ENCODE measurements around the gene JTB.
A peak's percentile ranks its signal among the peaks of the same experiment; 100 is the strongest.
"Not testable (repeated sequence)": the region's sequence is repeated elsewhere in the genome, so short reads cannot be mapped to it uniquely, and the experiment has no call there.

The JTB gene

DNA sequence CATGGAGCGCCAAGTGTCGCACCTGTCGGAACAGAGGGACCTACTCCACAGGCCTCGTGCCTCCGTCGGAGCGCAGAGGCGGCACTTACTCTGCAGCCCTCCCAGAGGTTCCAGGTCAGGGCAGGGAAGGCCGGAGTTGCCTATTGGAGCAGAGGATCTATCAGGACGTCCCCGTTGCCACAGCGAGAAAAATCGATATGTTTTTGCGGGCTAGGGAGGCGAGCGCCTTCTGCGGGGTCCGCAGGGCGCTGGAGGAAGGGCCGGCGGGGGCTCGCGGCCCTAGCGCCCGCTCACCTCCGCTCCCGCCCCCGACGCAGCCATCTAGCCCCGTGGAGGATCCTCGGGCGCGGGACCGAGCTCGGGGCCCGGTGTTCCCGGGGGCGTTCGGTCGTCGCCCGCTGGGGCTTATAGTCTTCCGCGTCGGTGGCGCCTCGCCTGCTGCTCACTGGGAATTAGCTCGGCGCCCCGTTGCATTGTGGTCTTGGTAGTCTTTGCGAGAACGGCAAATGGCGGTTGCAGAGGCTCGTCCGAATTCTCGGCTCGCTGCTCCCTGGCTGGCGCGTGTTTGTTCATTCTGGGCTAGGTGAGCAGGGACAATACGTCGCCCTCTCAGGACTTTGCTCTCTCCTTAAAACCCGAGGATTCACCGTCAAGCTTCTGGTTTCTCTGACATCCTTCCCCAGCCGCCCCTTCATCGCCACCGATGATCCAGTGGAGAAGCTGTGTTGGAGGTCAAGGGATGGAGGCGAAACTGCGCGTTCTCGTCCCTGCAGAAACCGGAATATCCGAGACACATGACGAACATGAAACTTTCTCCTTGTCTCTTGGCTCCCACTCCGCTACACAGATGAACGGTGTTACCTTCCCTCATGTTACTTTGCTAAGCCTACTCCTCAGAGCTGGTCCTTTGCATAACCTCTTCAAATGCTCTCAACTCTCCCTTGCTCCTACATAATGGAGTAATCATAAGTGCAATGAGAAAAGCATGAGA is at the start of gene JTB:
JTB (minus strand) TSS at position 425 of the 991 bp plus-strand sequence; CDS start at position 3, 422 bp downstream.
- H3K4me3 ChIP-seq (ENCODE audit: low read depth, low read length), result peak within 1 kb of the TSS; percentile 98
- DNase-seq (ENCODE audit: low read depth), result peak; percentile 31

DNA sequence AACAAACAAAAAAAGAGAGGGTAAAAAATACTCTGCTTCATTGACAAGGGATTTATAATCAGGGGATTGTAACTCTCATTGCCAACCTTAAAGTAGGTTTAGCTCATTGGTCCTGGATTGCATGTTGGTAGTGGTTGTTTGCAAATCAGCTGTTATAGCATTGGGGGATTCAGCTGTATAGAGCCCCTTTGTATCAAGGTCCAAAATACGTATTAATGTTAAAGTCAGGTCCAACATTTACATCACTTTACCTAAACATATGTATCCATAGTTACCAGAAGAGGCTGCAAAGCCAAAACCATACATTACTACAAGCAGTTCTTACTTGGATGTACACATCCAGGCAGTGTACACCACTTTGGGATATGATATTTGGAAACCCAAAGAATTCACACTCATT is 42.5 kb upstream of the JTB start:
- H3K4me3 ChIP-seq (ENCODE audit: low read depth, low read length), result no peak overlapping the region
- DNase-seq (ENCODE audit: low read depth), result no peak

DNA sequence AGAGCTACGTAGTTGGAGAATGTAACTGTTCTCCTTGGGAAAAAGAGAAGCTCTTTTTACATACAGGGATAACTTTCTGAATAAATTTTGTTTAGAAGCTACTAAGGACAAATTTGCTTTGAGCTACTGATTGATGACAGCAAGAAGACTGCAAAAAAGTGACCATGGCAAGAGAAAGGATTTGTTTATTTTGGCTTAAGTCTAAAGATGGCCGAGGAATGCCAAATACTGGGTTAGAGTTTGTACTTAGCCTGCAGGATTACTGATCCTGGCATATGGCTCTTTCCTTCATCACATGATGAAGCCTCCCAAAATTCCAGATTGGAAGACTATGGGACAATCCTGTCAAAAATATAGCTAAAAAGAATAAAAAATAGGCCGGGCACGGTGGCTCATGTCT is 41.8 kb upstream of the JTB start:
- no peak for DNase-seq (ENCODE audit: low read depth)
- H3K4me3 ChIP-seq (ENCODE audit: low read depth, low read length), result no peak overlapping the region

DNA sequence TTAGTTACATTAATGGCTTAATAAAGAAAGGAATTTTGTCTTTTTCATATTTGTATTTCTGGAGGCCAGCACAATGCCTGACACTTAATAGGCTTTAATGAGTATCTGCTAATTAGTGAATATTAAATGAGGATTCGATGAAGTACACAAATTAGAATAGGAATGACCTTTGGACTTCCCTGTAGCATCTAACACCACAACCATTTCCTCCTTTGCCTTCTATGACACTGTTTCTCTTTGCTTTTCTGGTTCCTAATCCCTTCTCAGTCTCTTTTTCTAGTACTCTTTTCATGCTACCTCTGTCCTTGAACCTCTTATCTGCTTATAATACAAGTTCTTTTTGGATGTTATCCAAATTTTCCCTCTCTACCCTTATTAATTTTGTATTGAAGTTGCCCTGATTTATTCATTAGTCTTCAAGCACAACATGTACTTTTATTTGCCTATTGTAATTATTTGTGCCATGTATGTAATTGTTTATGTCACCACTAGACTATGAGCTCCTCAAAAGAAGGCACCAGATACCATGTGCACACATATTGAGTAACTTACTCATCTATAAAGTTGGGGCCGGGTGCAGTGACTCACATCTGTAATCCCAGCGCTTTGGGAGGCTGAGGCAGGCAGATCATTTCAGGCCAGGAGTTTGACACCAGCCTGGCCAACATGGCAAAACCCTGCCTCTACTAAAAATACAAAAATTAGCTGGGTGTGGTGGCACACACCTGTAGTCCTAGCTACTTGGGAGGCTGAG is 36.9 kb upstream of the JTB start:
- no peak overlapping the region for H3K4me3 ChIP-seq (ENCODE audit: low read depth, low read length)
- DNase-seq (ENCODE audit: low read depth), result peak; percentile 36

DNA sequence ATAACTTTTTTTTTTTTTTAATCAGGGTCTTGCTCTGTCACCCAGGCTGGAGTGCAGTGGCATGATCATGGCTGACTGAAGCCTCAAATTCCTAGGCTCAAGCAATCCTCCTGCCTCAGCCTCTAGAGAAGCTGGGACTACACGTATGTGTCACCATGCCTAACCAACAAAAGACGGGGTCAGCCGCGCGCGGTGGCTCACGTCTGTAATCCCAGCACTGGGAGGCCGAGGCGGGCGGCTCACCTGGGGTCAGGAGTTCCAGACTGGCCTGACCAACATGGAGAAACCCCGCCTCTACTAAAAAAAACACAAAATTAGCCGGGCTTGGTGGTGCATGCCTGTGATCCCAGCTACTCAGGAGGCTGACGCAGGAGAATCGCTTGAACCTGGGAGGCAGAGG is 35.1 kb upstream of the JTB start:
- DNase-seq (ENCODE audit: low read depth); H3K4me3 ChIP-seq (ENCODE audit: low read depth, low read length): not testable (repeated sequence)

DNA sequence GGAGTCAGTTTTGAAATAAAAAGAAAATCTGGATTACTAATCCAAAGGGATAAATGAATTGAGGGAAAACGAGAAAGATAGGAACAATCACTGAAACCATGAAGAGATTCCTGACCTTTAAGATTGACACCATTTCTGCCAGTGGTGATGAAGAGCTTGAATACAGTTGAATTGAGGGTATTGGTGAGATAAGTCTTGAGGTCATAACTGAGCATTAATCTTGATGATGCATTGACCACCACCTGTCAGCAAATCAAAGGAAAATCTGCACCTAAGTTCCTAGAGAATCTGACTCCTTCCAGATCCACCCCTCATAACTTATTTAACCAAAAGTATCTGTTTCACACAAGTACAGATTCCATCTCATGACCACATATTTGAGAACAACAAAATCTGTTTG is 34.7 kb upstream of the JTB start:
- no peak for DNase-seq (ENCODE audit: low read depth)

DNA sequence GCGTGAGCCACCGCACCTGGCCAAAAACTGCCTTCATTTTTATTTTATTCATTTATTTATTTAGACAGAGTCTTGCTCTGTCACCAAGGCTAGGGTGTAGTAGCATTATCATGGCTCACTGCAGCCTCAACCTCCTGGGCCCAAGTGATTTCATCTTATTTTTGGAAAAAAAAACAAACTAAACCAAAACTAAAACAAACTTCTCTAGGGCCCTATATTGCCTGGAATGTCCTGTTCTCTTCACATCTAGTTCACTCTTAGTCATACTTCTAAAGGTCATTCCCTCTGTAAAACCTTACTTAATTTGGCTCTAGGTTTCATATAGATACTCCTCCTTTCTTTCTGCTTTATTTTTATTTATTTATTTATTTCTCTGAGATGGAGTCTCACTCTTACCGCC is 28.7 kb upstream of the JTB start:
- DNase-seq (ENCODE audit: low read depth), result peak; percentile 59
- H3K4me3 ChIP-seq (ENCODE audit: low read depth, low read length), result no peak overlapping the region

More for the DNA sequence above, 34.7 kb upstream of the JTB start:
- H3K4me3 ChIP-seq (ENCODE audit: low read depth, low read length), result no peak overlapping the region

DNA sequence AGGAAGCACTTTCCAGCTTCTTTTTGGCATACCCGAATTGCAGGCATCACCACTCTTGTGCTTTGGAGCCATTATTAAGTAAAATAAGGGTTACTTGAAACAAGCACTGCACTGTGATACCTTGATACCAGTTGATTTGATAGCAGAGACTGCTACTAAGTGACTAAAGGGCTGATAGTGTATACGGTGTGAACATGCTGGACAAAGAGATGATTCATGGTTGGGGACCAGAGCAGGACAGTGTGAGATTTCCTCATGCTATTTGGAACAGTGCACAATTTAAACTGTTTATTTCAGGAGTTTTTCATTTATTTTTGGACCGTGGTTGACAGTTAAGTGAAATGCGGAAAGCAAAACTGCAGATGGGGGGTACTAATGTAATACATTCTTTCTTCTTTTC is 22.9 kb upstream of the JTB start:
- no peak overlapping the region for H3K4me3 ChIP-seq (ENCODE audit: low read depth, low read length)
- no peak for DNase-seq (ENCODE audit: low read depth)

DNA sequence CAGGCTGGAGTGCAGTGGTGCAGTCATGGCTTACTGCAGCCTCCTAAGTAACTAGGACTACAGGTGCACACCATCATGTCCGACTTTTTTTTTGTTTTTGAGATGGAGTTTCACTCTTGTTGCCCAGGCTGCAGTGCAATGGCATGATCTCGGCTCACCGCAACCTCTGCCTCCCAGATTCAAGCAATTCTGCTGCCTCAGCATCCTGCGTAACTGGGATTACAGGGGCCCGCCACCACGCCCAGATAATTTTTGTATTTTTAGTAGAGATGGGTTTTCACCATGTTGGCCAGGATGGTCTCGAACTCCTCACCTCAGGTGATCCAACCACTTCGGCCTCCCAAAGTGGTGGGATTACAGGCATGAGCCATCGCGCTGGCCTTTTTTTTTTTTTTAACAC is 19.4 kb upstream of the JTB start:
- H3K4me3 ChIP-seq (ENCODE audit: low read depth, low read length); DNase-seq (ENCODE audit: low read depth): not testable (repeated sequence)

DNA sequence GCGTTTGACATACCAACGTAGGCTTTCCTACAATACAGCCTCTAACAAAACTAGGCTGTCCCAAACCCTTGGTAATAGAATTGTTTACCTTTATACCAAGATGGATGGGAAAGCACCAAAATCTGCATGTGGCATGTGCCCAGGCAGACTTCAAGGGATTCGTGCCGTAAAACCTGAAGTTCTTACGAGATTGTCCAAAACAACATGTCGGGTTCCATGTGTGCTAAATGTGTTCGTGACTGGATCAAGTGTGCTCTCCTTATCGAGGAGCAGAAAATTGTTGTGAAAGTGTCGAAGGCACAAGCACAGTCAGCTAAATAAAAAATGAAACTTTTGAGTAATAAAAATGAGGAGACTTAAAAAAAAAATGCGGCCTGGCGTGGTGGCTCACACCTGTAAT is 18.2 kb upstream of the JTB start:
- no peak for DNase-seq (ENCODE audit: low read depth)
- no peak overlapping the region for H3K4me3 ChIP-seq (ENCODE audit: low read depth, low read length)

DNA sequence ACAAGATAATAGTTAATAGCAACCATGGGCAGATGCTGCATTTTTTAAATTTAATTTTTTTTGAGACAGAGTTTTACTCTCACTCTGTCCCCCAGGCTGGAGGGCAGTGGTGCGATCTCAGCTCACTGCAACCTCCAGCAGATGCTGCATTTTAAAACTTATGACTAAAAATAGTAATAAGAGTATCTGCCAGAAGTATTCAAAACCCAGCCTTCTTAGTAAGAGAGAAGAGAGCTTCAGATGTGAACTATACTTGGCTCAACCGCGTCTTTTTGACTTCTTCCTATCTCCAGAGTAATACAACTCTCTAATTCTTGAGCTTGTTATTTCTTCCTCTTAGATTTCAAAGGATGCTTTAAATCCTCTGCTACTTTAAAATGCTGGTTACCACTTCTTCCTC is 17.7 kb upstream of the JTB start:
- DNase-seq (ENCODE audit: low read depth), result no peak
- no peak overlapping the region for H3K4me3 ChIP-seq (ENCODE audit: low read depth, low read length)

DNA sequence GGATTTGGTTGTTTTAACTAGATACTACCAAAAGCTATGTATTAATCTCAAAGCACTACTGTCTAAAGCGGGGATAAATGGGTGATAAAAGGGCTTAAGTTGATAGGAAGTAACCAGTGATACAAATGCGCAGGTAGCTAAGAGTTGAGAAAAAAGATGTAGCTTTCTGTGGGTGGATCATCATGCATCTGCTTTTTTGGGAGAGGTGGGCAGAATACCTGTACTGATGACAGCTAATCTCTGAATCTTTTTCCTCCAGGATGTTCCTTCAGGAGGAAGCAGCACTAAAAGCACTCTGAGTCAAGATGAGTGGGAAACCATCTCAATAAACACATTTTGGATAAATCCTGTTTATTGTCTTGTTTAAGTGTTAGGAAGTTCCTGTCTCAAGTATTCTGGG is 14.3 kb upstream of the JTB start:
- DNase-seq (ENCODE audit: low read depth), result no peak
- peak overlapping the region; percentile 97 for H3K4me3 ChIP-seq (ENCODE audit: low read depth, low read length)

DNA sequence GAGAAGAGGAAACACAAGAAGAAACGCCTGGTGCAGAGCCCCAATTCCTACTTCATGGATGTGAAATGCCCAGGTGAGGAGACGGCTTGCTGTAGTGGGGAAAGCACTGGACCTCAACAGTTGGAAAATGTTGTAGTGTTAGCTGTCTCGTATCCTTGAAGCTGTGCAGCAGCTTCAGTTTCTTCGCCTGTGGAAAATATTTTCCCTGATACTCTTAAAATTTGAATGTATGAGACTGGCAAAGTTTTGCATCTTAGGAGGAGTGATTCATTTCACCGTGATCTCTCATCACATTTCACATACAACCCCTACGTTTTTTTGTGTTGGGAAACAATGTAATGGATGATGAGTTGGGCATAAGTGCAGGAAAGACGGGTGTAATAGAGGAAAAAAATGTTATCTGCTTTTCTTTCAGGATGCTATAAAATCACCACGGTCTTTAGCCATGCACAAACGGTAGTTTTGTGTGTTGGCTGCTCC is 13.7 kb upstream of the JTB start:
- DNase-seq (ENCODE audit: low read depth), result no peak

DNA sequence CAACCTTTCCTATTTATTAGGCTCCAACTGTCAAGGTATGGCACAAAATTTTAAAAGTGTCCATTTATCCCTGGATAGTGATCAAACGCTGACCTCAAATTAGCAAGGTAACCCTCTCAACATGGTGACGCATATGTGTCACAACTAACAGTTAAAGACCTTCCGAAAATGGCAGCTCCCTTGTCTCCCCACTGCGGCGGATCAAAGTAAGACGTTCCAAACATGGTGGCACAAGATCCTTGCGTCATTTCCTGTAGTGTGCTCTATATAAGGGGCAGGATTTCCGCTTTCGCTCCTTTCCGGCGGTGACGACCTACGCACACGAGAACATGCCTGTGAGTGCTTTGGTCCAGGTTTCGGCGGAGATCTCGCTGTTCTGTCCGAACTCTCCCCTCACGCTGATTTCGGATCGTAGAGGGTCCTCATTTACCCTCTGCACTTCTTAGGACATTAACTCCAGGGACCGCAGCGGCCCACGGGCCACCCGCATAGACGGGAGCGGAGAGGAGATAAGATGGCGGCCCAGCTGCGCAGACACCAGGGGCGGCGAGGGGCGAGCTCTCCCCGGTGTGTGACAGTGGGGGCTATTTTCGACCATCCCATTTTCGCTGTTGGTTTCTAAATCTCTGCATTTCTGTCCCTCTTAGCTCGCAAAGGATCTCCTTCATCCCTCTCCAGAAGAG is 13.1 kb upstream of the JTB start, which contains the start of gene RPS27:
RPS27 (plus strand) TSS at position 295 of the 683 bp plus-strand sequence; CDS start at position 330, 35 bp downstream.
- peak; percentile 93 for DNase-seq (ENCODE audit: low read depth)
- peak within 1 kb of the TSS; percentile 97 for H3K4me3 ChIP-seq (ENCODE audit: low read depth, low read length)

More for the DNA sequence above, 13.7 kb upstream of the JTB start:
- H3K4me3 ChIP-seq (ENCODE audit: low read depth, low read length), result peak overlapping the region; percentile 97

DNA sequence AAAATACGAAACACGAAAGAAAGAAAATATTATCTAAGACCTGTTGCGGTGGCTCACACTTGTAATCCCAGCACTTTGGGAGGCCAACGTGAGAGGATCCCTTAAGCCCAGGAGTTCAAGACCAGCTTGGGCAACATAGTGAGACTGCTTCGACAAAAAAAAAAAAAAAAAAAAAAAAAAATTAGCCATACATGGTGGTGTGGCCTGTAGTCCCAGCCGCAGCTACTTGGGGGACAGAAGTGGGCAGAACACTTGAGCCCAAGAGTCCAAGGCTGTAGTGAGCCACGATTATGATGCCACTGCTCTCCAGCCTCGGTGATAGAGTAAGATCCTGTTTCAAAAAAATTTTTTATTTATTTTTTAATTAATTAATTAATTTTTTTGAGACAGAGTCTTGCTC is 10.1 kb upstream of the JTB start:
- no peak overlapping the region for H3K4me3 ChIP-seq (ENCODE audit: low read depth, low read length)
- DNase-seq (ENCODE audit: low read depth), result no peak

DNA sequence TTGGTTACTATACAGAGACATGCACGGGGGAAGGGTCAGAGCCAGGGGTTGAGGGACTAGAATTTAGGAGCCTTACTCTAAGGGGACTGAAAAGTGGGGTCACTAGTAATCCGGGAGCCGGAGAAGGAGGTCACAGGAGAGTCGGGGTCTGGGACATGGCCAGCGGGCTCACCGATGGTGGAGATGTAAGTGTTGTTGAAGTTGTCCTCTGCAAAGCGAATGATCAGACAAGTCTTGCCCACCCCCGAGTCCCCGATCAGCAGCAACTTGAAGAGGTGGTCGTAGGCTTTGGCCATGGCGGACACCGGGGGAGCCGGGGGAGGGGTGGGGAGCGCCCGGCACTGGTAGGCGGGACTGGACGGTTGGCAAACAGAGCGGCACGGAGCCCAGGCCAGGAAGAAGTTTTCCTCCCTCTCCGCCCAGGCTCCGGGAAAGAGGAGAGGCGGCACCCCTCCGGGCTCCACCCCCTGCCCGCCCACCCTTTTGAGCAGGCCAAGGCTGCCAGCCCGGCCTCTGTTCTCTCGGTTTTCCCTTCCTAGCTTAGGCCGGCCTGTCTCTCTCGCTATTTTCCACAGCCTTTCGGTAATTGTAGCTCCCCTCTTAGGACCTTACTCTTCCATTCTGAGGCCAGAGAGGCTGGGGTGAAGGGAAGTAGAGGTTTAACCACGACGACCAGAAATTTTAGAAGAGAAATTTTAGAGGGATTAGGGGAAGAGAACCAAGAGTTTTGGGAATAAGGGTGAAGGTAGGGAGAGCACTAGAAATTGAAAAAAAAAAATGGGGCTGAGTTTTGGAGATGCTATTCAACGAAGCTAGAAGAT is 8.7 kb upstream of the JTB start, which contains the start of gene RAB13:
RAB13 (minus strand) TSS at position 399 of the 821 bp plus-strand sequence; CDS start at position 296, 103 bp downstream.
- DNase-seq (ENCODE audit: low read depth), result peak; percentile 61
- H3K4me3 ChIP-seq (ENCODE audit: low read depth, low read length), result peak within 1 kb of the TSS; percentile 93

DNA sequence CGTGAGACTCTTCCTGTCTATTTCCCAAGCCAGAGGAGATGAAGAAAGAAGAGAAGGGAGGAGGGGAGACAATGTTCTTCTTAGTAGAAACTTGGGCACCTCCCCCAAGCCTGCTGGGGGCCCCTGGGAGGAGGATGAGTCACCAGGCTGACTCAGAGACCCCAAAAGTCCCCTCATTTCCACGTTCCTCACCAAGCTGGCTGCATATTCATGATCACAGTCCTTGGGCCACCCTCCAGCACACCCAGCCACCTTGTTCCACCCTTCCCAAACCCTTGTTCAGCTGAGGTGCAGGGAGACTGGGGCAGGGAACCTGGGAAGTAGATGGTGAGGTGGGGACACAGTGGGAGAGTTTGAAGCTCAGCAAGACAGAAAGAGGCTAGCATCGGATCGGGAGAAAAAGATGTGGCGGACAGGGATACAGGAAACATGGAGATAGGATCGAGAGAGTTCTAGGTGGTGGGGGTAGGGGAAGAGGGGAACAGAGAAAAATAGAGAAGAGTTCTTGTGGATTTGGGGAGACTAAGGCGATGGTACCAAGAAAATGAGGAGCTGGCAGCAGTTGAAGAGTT is 8.0 kb upstream of the JTB start:
- peak; percentile 79 for DNase-seq (ENCODE audit: low read depth)
- H3K4me3 ChIP-seq (ENCODE audit: low read depth, low read length), result peak overlapping the region; percentile 93
